ENCODE measurements around the gene TXNDC11. TPM values are rescaled to one million over a fixed set of nuclear protein-coding genes. Genes with fewer than 3 reads are reported as not detected.

Gene TXNDC11
- total and polyA plus RNA-seq, 9 of the 15 experiments (the other 6 are each of a cell fraction or from before 2014, with no cell fraction given) = 0.66 to 32.6 (median 26.2) TPM

DNA sequence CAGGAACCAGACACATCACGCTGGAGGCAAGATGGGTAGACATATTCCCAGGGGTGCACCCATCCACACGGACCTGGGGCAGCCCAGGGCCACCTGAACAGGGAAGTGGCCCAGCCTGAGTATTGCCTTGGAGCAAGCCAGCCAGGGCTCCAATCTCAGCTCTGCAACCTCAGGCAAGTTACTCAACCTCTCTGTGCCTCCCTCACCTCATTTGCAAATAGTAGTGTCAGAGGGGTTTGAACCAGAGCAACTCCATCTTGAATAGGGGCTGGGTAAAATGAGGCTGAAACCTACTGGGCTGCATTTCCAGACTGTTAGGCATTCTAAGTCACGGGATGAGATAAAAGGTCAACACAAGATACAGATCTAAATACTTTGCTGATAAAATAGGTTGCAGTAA is 109.5 kb downstream of the TXNDC11 start (continued):
- TF ChIP-seq, protein P1, sequence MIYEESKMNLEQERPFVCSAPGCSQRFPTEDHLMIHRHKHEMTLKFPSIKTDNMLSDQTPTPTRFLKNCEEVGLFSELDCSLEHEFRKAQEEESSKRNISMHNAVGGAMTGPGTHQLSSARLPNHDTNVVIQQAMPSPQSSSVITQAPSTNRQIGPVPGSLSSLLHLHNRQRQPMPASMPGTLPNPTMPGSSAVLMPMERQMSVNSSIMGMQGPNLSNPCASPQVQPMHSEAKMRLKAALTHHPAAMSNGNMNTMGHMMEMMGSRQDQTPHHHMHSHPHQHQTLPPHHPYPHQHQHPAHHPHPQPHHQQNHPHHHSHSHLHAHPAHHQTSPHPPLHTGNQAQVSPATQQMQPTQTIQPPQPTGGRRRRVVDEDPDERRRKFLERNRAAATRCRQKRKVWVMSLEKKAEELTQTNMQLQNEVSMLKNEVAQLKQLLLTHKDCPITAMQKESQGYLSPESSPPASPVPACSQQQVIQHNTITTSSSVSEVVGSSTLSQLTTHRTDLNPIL (CRISPR knock-in tag; IDR thresholded peaks at IDR 0.05) = no peak
- TF ChIP-seq PHTF2 (CRISPR knock-in tag; IDR thresholded peaks at IDR 0.05) (peak; percentile 45; the same call in 1 of the 2 replicates), ZNF24 (IDR thresholded peaks at IDR 0.05) (no peak), KLF6 (CRISPR knock-in tag; IDR thresholded peaks at IDR 0.05; ENCODE audit: borderline replicate concordance) (peak; percentile 79; the same call in 1 of the 2 replicates), ZNF41 (CRISPR knock-in tag; conservative IDR thresholded peaks at IDR 0.05) (peak; percentile 42; the same call in 1 of the 2 replicates), NR2C1 (IDR thresholded peaks at IDR 0.05) (no peak), NR2C1 (tag; IDR thresholded peaks at IDR 0.05) (0 out of 2 replicates have a peak, but pooled peaks have one; percentile 34), HDAC8 (tag; IDR thresholded peaks at IDR 0.05) (peak; percentile 44; the same call in 1 of the 2 replicates), IRF2 (CRISPR knock-in tag; IDR thresholded peaks at IDR 0.05) (no peak), GTF2F1 (IDR thresholded peaks at IDR 0.05; ENCODE audit: low read depth, low read length) (no peak), ZNF239 (CRISPR knock-in tag; IDR thresholded peaks at IDR 0.05) (peak; percentile 41; the same call in 1 of the 2 replicates), U2AF2 (optimal IDR thresholded peaks at IDR 0.05; ENCODE audit: low read depth, low read length) (no peak), SP2 (IDR thresholded peaks at IDR 0.05; ENCODE audit: extremely low read depth, low read depth, low read length, poor library complexity, severe bottlenecking) (no peak), TGIF2 (CRISPR knock-in tag; IDR thresholded peaks at IDR 0.05) (no peak), RCOR1 (IDR thresholded peaks at IDR 0.05; ENCODE audit: borderline replicate concordance in 1 of 2, low read depth in 2 of 2, low read length in 2 of 2) (0 out of 4 replicates have a peak, but pooled peaks of 1 of the 2 experiments have one; percentile 4), HIVEP1 (CRISPR knock-in tag; IDR thresholded peaks at IDR 0.05) (0 out of 2 replicates have a peak, but pooled peaks have one; percentile 48), SIN3B (IDR thresholded peaks at IDR 0.05; ENCODE audit: low read depth) (no peak), TEAD1 (CRISPR knock-in tag; IDR thresholded peaks at IDR 0.05) (0 out of 4 replicates have a peak, but pooled peaks of 1 of the 2 experiments have one; percentile 39)
- TF ChIP-seq, protein P2, sequence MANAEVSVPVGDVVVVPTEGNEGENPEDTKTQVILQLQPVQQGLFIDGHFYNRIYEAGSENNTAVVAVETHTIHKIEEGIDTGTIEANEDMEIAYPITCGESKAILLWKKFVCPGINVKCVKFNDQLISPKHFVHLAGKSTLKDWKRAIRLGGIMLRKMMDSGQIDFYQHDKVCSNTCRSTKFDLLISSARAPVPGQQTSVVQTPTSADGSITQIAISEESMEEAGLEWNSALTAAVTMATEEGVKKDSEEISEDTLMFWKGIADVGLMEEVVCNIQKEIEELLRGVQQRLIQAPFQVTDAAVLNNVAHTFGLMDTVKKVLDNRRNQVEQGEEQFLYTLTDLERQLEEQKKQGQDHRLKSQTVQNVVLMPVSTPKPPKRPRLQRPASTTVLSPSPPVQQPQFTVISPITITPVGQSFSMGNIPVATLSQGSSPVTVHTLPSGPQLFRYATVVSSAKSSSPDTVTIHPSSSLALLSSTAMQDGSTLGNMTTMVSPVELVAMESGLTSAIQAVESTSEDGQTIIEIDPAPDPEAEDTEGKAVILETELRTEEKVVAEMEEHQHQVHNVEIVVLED (CRISPR knock-in tag; IDR thresholded peaks at IDR 0.05) = no peak
- TF ChIP-seq, protein P3, sequence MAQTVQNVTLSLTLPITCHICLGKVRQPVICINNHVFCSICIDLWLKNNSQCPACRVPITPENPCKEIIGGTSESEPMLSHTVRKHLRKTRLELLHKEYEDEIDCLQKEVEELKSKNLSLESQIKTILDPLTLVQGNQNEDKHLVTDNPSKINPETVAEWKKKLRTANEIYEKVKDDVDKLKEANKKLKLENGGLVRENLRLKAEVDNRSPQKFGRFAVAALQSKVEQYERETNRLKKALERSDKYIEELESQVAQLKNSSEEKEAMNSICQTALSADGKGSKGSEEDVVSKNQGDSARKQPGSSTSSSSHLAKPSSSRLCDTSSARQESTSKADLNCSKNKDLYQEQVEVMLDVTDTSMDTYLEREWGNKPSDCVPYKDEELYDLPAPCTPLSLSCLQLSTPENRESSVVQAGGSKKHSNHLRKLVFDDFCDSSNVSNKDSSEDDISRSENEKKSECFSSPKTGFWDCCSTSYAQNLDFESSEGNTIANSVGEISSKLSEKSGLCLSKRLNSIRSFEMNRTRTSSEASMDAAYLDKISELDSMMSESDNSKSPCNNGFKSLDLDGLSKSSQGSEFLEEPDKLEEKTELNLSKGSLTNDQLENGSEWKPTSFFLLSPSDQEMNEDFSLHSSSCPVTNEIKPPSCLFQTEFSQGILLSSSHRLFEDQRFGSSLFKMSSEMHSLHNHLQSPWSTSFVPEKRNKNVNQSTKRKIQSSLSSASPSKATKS (CRISPR knock-in tag; IDR thresholded peaks at IDR 0.05) = 0 out of 2 replicates have a peak, but pooled peaks have one; percentile 48
- TF ChIP-seq, protein P4, sequence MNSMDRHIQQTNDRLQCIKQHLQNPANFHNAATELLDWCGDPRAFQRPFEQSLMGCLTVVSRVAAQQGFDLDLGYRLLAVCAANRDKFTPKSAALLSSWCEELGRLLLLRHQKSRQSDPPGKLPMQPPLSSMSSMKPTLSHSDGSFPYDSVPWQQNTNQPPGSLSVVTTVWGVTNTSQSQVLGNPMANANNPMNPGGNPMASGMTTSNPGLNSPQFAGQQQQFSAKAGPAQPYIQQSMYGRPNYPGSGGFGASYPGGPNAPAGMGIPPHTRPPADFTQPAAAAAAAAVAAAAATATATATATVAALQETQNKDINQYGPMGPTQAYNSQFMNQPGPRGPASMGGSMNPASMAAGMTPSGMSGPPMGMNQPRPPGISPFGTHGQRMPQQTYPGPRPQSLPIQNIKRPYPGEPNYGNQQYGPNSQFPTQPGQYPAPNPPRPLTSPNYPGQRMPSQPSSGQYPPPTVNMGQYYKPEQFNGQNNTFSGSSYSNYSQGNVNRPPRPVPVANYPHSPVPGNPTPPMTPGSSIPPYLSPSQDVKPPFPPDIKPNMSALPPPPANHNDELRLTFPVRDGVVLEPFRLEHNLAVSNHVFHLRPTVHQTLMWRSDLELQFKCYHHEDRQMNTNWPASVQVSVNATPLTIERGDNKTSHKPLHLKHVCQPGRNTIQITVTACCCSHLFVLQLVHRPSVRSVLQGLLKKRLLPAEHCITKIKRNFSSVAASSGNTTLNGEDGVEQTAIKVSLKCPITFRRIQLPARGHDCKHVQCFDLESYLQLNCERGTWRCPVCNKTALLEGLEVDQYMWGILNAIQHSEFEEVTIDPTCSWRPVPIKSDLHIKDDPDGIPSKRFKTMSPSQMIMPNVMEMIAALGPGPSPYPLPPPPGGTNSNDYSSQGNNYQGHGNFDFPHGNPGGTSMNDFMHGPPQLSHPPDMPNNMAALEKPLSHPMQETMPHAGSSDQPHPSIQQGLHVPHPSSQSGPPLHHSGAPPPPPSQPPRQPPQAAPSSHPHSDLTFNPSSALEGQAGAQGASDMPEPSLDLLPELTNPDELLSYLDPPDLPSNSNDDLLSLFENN (IDR thresholded peaks at IDR 0.05; ENCODE audit: low read depth in 2 of 2, low read length in 2 of 2) = no peak
